Stimulated activated CD4-positive, alpha-beta T cell treated with anti-CD3 and anti-CD28 coated beads, Interleukin-4, amount 100 ng/mL, for 4 hours (primary cell): ENCODE data around the gene TRAPPC14.

Source experiments
- DNase-seq, 2 experiments: peaks; one replicate each; pipeline ENCODE4 v3.0.0-alpha.2; 2020

Gene TRAPPC14

DNA sequence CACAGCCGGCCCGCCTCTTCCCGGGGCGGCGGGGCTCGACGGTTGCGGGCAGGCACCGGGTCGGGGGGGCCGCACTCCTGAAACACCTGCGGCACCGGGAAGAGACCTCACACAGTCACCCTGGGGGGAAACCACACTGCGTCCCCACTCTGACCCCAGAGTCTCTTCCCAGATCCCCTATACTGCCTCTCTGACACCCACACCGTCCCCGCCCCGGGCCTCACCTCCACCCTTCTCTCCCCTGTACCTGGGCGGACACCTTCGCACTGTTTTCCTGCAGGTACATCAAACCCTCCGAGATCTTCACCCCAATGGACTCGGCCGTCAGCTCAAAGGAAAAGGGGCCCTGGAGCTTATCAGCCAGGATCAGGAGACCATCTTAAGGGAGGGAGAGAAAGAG, 13.3 kb upstream of the TRAPPC14 start:
- no peak for DNase-seq

DNA sequence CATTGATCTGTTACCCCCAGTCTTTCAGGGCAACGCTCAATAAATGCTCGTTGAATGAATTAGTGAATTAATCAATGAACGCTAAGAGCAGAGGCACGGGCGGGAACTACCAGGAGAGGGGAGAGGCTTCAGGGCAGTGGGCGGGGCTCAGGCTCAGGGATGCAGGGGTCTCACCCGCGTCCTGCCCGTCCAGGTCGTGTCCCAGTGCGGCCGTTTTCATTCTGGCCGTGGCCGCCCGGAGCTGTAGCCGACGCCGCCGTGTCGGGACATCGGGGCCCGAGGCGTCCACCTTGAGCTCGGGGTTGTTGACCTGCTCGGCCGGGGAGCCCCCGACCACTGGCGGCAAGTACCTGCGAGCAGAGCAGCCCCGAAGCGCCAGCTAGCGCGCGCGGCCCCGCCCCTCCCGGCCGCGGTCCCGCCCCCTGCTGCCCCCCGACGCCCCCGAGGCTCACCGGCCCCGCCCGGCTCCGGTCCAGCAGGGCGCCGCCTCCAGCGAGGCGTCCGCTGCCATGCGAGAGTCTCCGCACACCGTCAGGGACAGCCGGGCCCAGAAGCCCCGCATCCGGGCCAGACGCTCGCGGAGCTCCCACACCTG, 12.7 kb upstream of the TRAPPC14 start:
- DNase-seq, result peak in 1 of 2 experiments; percentile 16

DNA sequence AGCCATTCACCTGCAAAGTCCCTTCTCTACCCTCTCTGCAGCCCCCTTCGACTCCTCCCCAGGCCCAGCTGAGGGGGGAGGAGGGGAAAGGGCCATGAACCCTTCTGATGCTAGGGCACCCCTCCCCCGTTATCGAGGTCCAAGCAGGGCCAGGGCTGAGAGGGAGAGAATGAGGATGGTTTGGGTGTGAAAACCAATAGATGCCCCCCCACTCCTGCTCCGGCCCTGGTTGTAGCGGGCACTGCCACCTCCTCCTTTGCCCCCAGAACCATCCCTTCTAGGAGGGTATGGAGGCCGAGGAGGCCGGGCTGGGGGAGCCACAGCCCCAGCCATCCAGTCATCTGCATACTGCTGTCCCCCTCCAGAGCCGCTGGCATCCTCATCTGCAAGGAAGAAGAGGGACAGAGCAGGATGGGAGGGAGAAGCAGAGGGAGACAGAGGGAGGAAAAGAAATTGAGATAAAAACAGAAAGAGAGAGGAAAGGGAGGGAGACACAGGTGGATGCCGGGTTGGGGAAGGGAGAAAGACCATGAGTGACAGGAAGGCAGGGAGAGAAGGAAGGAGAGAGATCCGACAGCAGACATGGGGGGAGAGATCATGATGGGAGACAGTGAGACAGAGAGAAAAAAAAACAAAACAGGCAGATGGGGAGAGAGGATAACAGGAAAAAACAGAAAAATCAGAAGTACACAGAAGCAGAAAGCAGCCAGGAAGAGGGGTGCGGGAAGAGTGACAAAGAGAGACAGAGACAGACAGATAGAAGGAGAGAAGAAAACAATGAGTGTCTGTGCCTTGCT, 11.8 kb upstream of the TRAPPC14 start:
- no peak for DNase-seq

DNA sequence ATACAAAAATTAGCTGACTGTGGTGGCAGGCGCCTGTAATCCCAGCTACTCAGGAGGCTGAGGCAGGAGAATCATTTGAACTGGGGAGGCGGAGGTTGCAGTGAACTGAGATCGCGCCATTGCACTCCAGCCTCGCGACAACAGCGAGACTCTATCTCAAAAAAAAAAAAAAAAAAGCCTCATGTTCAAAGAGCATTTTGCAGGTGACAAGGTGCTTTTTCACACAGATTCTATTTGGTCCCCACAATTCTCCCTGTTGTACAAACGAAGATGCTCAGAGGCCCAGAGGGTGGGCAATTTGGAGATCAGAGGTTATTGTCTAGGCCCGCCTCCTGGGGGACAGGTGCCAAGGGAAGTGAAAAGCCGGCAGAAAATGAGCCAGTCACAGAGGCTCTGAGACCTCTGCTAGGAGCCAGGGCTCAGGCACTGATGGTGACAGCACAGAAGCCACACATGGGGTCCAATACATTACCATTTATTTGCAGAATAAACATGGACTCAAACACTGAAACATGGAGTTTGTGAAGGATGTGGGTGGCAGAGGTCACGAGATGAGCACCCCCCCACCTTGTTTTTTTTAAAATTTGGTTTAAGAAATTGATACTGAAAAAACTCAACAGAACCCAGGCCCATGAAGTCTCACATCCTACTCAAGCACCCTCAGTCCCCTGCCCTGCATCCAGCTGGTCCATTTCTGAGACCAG, 10.8 kb upstream of the TRAPPC14 start:
- no peak for DNase-seq

DNA sequence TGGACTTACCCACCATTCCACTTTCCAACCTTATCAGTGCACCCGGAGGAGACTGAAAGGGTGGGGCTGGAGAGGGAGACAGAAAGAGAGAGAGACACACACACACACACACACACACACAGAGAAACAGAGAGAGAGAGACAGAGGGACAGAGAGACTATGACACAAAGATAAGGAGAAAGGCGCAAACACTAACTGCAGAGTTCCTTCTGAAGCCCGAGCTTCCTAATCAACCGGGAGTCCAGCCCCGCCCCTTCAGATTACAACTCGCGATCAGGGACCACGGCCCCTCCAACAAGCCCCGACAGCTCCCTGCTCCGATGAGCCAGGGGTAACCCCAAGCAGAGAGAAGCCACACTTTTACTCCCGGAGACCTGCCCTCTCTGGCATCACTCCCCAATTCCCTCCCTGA, 9.4 kb upstream of the TRAPPC14 start:
- DNase-seq, result no peak

DNA sequence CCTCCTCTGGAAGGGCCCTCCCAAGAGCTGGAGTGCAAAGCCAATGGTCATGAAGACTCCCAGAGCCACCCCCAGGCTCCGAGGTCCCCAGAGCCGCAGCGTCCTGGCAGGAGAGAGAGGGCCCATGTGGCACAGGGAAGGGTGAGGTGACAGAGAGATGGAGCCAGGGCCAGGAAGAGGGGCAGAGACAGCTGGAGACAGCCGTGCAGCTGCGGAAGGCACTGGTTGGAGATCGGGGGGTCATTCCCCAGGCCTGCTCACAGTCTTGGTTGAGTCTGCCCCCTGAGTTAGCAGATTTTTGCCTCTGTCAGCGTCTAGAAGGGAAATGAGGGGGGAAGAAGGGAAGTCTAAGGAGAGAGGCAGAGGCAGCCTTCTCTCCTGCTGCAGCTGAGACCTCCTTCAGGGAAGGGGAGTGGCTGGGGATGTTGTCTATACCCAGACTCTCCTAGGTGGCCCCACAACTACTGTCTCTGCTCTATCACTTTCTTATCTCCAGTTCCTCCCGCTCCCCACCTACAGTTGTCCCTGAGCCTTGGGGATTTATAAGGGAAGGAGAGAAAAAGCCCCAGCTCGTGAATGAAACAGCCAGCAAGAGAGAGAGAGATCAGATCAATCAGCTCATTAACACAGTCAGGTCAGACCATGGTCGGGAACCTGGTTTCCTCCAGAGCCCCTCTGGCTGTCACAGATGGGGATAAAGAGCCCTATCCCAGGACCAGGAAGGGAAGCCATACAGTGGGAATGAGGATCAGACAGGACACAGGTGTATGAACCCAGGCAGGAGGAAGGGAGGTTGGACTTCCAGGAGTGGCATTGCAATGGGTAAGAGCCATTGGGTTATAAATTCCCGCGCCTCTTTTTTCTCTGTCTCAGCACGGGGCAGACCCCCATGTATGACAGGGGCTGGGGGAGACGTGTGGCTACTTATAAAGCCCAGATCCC, 8.7 kb upstream of the TRAPPC14 start:
- DNase-seq, result no peak

DNA sequence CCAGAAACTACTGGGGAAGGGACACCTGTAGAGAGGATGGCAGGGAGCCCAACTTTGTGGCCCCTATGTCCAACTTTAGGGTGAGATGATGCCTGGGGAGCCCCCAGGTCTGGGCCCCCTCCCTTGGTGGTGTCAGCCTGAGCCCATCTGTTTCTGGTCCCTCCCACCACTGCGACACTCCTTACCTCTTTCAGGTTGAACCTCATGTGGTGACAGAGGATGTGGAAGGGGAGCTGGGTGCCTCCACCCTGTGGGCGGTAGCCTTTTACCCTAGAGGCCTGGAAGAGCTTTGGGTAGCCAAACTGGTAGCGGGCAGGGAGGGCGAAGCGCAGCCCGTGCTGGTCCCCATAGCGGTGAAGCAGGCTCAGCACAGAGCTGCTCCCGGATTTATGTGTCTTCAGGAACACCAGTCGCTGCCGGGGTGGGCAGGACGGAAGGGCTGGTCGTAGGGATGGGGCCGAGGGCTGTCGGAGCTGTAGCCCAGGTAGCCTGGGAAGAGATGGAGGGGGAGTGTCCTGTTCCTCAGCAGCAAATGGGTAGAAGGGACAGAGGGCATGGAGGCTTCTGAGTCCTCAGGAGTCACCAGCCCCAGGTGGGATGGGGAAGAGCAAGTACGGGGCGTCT, 7.9 kb upstream of the TRAPPC14 start:
- peak in 1 of 2 experiments; percentile 42 for DNase-seq

DNA sequence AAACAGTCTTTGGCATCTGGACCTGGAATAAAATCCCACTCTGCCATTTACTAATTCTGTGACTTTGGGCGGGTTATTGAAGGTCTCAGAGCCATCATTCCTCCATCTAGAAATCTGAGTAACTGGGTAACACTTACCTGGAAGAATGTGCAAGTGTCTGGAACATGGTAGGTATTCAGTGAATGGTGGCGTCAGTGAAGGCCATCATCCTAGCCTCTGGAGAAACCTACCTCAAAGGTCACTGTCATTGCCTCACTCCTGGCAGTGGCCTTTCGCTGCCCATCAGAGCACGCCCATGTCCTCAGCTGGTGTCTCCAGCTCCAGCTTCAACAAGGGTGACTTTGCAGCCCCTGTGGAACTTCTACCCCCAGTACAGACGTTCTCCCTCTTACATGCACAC, 5.3 kb upstream of the TRAPPC14 start:
- DNase-seq, result no peak

DNA sequence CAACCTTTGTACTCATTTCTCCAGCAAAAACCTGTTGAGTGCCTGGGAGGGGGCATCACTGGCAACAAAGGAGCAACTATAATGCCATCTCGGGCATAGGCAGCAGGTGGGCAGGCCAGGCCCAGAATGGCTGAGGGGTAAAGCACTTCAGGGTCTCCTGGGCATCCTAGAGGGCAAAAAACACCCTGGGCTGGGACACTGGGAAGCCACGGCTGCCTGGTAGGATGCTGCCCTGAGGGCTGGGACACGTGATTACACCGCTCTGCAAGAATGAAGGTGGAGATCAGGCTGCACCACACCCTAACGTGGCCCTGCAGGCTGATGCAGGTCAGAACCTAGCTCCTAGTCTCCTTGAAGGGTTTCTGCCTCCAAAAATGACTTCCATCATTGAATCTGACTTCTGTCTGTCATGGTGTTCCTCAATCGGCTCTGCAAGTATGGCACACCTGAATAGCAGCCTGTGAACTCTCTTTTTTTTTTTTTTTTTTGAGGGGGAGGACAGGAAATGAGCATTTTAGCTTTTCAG, 4.5 kb upstream of the TRAPPC14 start:
- DNase-seq, result no peak

DNA sequence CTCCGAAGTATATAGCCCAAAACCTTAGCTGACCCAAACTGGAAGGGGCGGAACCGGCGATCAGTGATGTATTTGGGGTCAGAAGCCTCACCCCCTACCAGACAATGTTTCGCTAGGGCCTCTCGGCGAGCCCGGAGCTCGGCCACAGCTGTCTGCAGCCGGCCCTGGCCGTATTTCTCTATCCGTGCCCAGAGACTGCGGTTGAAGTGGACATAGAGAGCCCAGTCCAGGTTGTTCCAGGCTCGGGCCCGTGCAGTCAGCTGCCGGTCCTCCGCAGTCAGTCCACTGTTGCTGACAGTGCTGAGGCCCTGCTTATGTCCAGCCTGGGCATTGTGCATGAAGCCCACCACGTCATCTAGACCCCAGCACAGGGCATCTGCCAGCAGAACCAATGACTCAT, 1.5 kb upstream of the TRAPPC14 start:
- DNase-seq, result no peak

DNA sequence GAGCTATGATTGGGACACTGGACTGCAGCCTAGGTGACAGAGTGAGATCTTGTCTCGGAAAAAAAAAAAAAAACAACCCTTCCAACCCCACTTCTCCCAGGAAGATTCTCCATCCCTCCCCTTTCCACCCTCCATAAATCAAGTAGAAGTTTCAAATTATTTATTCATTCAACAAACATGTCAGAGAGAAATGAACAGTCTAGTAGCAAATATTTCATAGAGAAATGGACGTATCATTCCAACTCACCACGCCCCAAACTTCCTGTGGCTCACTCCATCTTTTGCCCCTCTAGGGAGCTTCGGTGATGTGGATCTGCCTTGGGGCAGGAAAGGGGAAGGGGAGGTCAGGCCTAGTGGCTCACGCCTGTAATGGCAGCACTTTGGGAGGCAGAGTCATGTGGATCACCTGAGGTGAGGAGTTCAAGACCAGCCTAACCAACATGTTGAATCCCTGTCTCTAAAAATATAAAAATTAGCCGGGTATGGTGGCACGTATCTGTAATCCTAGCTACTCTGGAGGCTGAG, 638 bp upstream of the TRAPPC14 start:
- DNase-seq, result no peak

DNA sequence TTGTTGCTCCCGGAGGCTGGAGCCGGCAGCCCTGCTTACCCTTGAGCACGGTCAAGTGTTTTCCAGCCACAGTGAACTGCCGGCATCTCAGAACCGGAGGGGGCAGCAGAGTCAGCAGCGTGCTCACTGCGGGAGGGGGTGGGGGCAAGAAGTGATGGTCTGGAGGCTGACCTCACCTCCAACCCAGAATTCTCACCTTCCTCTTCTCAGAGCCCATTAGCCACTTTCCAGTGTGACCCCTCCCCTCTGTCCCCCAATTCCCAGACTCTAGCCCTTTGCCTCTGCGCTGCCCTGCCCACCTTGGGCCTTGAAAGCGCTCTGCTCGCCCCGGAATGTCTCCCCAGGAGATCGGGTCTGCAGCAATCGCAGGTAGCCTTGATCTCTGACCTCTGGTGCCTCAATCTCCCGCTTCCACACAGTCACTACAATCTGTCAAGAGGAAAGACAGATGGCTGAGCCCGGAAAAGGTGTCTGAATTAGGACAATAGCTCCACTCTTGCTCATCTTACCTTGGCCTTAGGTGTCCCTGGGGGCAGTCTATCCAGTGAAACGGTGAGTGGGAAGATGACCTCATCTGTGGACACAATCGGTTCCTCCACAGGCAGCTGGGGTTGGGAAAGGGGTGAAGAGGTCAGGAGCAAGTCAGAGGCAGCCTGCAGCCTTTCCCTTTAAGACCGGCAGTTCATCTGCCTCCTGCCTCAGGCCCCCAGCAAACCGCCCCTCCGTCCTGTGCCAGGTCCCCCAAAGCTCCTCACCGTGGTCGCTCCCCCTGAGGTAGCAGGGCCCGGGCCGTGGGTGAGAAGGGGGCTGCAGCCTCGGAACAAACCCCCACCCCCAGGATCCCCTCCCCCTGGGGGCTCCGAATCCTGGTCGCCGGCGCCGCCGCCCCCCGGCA, 942 bp downstream of the TRAPPC14 start:
- no peak for DNase-seq

DNA sequence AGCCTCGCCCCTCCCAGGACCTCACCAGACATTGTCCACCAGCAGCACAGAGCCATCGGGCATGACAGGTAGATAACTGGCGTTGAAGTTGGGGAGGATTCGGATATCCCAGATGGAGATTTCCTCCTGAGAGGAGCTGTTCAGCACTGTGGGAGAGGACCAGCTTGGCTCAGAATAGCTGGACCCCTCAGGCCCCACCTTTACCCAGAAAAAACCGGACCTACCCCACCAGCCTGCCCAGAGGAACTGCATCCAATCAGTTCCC, 1.5 kb downstream of the TRAPPC14 start:
- DNase-seq, result no peak

DNA sequence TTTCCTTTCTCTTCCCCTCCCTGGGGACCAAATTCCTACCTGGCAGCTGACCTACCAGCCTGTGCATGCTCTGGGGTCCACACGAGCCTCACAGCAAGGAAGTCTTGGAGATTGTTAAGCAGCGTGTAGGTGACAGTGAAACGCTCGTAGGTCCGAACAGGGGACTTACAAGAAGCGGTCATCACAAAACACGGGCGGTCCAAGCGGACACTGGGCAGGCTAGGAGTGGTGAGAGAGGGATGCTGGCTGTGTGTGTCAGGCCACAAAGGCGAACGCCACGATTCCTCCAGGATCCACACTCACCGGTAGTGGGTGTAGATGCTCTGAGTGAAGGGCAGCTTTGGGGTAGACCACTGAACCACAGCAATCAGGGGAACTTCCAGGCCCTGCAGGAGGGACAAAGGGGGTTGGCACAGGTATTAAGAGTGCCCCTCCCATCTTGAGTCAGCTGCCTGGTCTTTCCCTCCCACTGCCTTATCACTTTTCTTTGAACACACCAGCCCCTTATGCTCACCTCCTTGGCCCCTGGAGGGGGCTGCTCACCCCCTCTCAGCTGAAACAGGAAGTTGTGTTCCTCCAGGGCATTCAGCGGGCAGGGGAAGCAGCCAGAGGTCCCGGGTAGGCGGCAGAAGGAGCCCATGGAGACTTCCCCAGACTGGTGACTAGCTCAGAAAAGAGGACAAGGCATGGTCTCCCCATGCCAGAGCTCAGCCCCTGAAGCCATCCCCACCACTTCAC, 2.0 kb downstream of the TRAPPC14 start:
- DNase-seq, result no peak

DNA sequence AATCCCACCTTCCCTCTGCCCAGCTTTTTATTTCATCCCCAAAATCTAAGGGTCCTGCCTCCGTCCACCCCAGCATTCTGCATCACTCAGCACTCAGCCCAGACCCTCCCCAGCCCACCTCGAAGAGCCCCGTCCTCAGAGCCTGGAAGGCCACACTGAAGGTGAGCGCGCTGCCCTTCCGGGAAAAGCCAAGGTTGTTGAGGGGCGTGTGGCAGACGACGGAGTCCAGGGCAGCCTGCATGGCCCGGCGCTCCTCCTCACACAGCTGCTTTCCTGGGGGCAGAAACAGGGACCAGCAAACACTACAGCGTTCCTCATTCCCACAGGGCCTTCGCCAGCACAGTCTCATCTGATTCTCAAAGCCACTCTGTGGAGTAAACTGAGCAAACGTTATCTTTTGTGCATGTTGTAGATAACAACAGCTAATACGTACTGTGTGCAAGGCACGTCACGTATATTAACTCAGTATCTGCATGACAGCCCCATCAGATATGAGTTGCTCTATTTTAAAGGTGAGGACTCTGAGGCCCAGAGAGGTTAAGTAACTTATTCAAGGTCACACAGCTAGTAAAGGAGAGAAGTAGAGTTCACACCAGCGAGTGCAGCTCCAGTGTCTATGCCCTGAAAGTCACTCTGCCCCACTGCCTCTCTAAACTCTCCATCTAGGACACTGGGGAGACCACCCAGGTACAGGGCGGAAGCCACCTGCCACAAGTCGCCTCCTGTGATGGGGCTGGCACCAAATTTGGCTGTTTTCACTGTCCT, 2.8 kb downstream of the TRAPPC14 start:
- DNase-seq, result no peak

DNA sequence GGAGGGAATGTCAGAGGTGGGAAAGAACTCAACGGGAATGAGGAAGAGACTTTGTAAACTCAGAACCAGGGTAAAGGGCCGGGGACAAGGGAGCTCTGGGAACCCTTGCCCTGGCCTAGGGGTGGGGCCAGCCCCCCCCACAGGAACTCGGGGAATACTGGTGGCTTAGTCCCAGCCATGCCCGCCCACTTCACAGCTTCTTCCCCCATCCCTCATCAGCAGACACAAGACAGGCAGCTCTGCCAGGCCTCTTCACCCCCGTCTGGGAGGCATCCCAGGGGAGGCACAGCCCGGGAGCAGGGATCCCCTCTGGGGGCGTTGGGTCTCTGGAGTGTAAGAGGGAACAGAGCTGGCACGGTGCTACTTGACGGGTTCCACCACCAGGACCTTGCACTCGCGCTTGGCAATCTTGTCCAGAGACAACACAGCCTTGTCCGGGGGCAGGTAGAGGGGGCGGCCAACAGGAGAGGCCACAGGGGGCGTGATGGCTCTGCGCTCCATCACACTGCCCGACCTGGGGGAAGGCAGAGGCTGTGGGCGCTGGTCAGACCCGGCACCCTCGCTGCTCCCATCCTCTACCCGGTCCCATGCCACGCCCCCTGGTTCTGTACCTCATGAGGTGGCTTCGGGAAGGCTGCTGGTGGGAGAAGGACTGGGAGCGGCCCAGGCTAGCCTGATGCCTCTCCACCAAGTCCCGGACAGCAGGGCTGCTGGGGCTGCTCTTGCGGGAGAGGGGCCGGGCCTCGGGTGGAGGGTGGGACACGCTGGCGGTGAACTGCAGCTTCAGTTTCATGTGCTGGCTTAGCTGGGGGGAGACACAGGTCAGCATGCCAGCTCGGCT, 3.7 kb downstream of the TRAPPC14 start:
- DNase-seq, result no peak

DNA sequence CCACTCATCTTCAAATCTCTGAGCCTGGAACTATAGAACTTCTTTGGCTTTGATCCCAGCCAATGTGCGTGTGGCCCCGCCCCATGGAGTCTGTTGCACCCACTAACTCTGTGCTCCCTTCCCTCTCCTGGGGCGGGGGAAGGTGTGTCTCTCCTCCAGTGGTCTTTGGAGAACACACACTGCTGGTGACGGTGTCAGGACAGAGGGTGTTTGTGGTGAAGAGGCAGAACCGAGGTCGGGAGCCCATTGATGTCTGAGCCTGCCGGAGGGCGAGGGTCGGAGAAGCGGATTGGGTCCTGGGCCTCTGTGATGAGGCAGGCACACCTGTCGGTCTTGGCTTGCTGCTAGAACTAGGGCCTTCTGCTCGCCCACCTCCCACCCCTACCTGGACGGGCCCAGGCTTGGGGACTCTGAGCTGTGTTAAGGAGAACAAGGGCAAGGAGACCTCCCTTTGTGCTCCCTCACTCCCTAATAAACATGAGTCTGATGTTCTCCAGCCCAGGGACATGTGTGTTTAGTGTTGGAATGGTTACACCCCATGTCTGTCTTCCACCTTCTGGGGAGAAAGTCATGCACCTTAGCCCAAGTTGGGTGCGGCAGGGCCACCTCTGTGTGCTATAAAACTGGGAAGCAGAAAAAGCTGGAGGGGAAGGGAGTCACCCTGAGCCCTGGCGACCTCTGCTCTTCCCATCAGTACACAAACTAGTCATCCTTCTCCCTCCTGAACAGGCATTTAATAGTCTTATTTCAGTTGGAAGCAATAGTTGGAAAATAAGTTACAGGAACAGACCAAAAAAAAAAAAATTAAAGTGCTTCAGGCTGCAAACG, 4.6 kb downstream of the TRAPPC14 start:
- no peak for DNase-seq
